C4-2B (cell line): ENCODE results near the gene RASGRF2.

Source experiments
- CTCF ChIP-seq: fragments of 450-650 bp; conservative IDR thresholded peaks from 2 replicates; pipeline ENCODE4 v1.5.1; 2017; ENCODE audit warnings: mild to moderate bottlenecking
- ZFX ChIP-seq: fragments of 450-650 bp; IDR thresholded peaks from 2 replicates; pipeline ENCODE4 v1.6.1; 2017

GRCh38 chr5:81253875-81254274 is 293.7 kb downstream of the RASGRF2 start:
- no peak for TF ChIP-seq CTCF
- TF ChIP-seq ZFX = no peak
